ENCODE measurements around the gene UROC1.

DNA sequence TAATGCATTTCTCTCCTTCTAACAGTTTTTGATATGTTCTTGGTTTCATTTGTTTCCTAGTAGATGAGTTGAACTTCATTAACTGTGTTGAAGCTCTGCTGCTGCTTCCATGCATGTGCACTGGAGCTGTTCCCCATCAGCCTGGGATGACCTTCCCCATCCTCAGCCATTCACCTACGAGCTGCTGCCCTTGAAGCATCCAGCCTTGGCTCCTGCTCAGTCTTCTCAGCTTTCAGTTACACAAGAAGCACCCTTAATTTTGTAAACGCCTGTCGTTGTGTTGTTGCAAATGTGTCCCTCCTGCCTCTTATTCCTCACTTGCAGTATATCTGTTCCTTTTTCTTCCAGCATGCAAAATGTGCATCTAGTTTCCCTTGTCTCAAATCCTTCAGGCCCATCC lies 33.4 kb downstream of the UROC1 start:
- TF ChIP-seq FOXA1 (IDR thresholded peaks at IDR 0.05) (no peak), FOXA1 (CRISPR knock-in tag; IDR thresholded peaks at IDR 0.05) (no peak), NFRKB (IDR thresholded peaks at IDR 0.05) (no peak), MAX (IDR thresholded peaks at IDR 0.05) (no peak), KAT8 (CRISPR knock-in tag; IDR thresholded peaks at IDR 0.05) (no peak)
- TF ChIP-seq, protein P1, sequence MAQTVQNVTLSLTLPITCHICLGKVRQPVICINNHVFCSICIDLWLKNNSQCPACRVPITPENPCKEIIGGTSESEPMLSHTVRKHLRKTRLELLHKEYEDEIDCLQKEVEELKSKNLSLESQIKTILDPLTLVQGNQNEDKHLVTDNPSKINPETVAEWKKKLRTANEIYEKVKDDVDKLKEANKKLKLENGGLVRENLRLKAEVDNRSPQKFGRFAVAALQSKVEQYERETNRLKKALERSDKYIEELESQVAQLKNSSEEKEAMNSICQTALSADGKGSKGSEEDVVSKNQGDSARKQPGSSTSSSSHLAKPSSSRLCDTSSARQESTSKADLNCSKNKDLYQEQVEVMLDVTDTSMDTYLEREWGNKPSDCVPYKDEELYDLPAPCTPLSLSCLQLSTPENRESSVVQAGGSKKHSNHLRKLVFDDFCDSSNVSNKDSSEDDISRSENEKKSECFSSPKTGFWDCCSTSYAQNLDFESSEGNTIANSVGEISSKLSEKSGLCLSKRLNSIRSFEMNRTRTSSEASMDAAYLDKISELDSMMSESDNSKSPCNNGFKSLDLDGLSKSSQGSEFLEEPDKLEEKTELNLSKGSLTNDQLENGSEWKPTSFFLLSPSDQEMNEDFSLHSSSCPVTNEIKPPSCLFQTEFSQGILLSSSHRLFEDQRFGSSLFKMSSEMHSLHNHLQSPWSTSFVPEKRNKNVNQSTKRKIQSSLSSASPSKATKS (CRISPR knock-in tag; IDR thresholded peaks at IDR 0.05), result no peak
- TF ChIP-seq, protein P2, sequence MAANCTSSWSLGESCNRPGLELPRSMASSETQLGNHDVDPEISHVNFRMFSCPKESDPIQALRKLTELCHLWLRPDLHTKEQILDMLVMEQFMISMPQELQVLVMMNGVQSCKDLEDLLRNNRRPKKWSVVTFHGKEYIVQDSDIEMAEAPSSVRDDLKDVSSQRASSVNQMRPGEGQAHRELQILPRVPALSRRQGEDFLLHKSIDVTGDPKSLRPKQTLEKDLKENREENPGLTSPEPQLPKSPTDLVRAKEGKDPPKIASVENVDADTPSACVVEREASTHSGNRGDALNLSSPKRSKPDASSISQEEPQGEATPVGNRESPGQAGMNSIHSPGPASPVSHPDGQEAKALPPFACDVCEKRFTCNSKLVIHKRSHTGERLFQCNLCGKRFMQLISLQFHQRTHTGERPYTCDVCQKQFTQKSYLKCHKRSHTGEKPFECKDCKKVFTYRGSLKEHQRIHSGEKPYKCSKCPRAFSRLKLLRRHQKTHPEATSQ (CRISPR knock-in tag; IDR thresholded peaks at IDR 0.05; ENCODE audit: borderline replicate concordance), result no peak
